OCI-LY3 (cell line): ENCODE data around the gene WNT7B.

Experiments used
- CTCF ChIP-seq: fragments of 200-600, 300-600 bp; sonication (generic); IDR thresholded peaks from 2 replicates; pipeline ENCODE4 v1.5.1; 2014; ENCODE audit warnings: antibody characterized with exemption, low read length, low read depth
- EZH2phosphoT487 ChIP-seq: fragments of 200-600 bp; shearing (Covaris generic); IDR thresholded peaks from 2 replicates; pipeline ENCODE4 v1.6.1; 2018; ENCODE audit warnings: antibody characterized with exemption, mixed run types, low read depth

- TF ChIP-seq EZH2phosphoT487 (no peak), CTCF (no peak)
Observed at GRCh38 chr22:46021577-46021976, 44.6 kb upstream of the WNT7B start.
